GM12801 (cell line): ENCODE measurements around the gene PRKN.

ENCODE experiments used
- CTCF ChIP-seq: IDR thresholded peaks from one replicate; pipeline ENCODE4 v1.5.1; 2011; ENCODE audit warnings: control low read depth; ENCODE audit not compliant: insufficient read length; ENCODE audit errors: extremely low read depth

The PRKN gene

GRCh38 chr6:162156146-162156545 lies 571.4 kb downstream of the PRKN start:
- no peak for TF ChIP-seq CTCF

- TF ChIP-seq CTCF = no peak
Observed at GRCh38 chr6:162154930-162155329, 572.6 kb downstream of the PRKN start.

GRCh38 chr6:162154001-162154400 lies 573.6 kb downstream of the PRKN start:
- no peak for TF ChIP-seq CTCF

- TF ChIP-seq CTCF = no peak
Observed at GRCh38 chr6:162153120-162153519, 574.4 kb downstream of the PRKN start.

- no peak for TF ChIP-seq CTCF
Observed at GRCh38 chr6:162151021-162151665, 576.4 kb downstream of the PRKN start.

GRCh38 chr6:162150295-162150694 lies 577.3 kb downstream of the PRKN start:
- no peak for TF ChIP-seq CTCF

GRCh38 chr6:162149786-162150185 lies 577.8 kb downstream of the PRKN start:
- no peak for TF ChIP-seq CTCF
